HL-60/S4 (cell line): Measurements from ENCODE around the gene LAPTM5.
"Not testable (repeated sequence)": the region's sequence is repeated elsewhere in the genome, so short reads cannot be mapped to it uniquely, and the experiment has no call there.

ENCODE experiments used
- in situ Hi-C: fragments of 300-500 bp; cut with MboI; formaldehyde crosslinking; loops from 2 replicates; pipeline ENCODE4 v1.14.3; 2022; ENCODE audit warnings: low sequenced_read_pairs

The LAPTM5 gene

DNA sequence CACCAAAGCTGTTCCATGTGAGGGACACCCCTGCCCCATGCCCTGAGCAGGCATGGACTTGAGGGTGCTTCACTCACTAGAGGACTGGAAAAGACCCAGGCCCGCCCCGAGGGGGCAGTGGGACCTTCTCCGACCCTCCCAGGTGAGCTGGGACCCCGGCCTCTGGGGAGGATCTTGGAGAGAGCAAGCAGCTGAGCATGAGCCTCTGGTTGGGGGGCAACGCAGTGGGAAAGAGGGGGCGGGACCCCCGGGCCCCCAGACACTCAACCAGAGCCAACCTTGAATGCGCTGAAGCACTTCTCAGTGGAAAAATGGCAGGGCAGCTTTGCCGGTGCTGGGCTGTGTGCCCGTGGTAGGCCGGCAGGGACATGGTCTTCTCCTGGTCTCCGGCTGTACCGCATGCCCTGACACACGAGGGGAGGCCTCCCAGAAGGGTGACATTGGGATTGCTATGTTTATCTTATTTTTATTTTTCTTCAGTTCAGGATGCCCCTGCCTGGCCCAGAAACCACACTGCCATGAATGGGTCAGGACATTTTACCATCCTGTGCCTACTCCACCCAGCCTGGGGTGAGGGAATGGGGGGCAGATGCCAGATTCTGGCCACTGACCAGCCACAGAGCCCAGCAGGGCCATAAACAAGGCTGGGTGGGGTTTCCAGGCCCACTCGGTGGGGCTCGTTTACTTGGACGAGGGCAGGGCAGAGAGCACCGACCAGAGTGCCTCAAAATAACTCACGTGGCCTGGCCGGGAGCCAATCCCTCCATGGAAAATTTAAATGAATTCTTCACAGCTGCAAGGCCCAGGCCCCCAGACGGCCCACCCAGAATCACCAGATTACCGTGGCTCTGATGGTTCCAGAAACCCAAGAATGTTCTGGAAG lies 17.2 kb upstream of the LAPTM5 start:
- in situ Hi-C loops, result no loop called here

DNA sequence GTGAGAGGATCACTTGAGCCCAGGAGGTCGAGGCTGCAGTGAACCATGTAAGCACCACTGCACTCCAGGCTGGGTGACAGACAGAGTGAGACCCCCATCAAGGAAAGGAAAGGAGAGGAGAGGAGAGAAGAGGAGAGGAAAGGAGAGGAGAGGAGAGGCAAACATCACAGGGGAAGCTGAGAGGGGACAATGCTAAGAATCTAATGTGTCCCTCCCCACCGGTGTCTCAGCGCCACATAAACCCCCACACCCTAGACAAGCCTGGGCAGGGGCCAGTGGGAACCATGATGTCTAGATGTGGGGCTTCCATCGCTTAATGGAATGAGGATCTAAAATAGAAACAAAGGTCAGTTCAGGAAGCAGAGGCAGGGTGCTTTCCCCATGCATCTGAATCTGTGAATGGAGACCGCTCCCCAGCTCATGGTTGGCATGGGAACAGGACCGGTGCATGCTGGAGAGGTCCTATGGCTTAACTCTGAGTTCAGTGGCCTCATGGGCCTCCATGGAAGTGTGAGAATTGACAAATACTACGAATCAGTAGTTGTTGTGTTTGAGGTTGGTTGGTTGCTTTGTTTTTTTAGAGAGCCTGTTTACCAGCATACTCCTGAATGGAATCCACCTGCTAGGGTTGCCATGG lies 16.3 kb upstream of the LAPTM5 start:
- in situ Hi-C loops, result no loop called here

DNA sequence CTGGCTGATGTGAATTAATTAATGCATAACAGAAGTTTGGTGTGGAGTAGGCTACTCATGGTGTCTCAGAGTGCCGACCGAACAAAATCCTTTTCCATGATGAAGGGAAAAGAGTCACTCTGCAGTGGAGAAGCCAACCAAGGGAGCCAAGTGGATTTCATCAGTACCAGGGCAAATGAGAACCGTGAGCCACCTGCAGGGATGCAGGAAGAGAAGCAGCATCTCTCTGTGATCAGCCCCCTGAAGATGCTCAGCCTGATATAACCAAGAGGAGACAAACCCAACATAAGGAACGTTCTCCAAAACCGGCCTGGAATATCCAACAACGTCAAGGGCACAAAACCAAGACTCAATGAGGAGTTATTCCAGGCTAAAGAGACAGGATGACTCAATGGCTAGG lies 13.4 kb upstream of the LAPTM5 start:
- in situ Hi-C loops, result no loop called here

DNA sequence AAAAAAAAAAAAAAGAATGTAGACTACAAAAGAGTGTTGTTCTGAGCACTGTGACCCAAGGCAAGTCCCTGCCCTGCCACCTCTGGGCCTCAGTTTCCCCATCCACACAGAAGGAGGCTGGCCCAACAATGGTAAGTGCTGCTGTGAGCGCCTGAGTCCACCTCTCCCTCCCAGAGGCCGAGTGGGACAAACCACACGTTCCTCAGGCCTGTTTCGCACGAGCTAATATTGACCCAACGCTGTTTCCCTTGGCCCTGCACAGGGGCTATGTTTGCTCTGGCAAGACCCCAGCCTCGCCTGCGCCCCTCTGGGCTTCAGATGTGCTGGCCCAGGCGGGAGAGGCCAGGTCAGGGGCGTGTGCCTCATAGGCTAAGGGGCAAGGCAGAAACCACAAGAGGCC lies 12.6 kb upstream of the LAPTM5 start:
- in situ Hi-C loops, result no loop called here

DNA sequence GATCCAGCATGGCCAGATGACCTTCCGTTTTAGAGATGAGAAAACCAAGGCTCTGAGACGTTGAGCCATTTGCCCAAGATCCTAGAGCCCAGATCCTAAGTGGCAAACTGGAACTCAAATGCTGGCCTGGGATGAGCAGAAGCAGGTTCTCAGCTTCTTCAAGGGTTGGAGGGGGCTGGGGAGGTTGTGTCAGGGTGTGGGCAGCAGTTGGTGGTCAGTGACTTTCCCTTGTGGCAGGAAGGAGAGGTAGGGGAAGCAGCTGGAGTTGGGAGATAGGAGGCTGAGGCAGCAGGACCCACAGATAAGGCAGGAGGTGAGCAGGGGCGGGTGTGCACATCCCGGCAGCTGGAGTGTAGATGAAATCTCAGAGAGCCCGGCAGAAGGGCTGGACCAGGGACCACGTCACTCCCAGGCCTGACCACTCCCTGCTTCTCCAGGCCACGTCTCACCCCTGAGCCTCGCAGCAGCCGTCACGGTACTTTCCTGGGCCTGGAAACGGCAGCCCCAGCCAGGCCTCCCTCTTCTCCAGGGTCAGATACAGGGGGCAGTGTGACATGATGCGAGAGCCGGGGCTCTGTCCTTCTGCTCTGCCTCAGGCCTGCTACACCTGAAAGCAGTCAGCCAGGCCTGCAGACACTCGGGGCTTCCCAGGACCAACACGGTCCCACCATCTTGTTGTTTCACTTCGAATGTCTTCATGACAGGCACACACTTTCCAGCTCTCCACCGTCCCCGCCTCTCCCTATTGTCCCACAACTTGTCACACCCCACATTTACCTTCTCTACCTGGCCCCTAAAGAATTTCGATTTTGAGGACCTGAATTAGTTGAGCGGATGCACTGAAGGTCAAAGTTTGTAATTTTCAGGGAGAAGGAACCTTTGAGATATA lies 11.5 kb upstream of the LAPTM5 start:
- in situ Hi-C loops, result no loop called here

DNA sequence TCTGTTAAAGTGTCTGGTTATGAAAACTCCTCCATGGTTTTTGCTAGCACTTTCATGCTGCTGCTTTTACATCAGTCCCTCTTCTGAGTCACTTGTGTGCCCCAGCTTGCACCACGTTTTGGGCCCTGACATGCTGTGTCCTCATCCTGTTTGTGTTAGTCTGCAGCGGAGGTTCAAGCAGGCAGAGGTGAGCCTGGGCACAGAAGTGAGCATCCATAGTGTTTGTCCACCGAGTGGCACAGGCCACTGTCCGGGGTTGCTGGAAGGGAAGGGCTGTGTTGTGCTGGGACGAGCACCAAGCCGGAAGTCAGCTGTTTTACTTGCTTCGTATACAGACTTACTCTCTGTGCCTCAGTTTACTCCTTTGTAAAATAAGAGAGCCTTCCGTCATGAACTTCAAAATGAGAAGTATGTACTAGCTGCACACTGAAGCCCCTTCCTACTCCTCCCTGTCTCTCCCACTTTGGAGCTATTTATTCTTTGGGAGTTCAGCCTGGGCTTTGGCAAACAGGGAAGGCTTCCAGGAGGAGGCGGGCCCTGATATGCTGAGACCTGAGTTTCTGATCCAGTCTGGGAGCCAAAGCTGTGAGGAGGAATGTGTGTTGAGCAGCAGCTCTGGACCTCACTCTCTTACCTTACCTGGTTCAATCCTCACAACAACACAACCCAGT lies 10.7 kb upstream of the LAPTM5 start:
- in situ Hi-C loops, result no loop called here

DNA sequence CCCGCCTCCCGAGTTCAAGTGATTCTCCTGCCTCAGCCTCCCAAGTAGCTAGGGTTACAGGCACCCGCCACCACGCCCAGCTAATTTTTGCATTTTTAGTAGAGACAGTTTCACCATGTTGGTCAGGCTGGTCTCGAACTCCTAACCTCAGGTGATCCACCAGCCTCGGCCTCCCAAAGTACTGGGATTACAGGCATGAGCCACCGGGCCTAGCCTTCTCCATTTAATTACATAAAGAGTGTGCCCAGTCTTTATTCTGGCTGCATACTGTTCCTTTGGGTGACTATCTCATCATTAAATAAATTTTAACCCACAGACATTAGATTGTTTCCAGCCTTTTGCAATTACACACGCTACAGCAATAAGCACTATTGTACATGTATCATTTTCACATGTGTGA lies 9.4 kb upstream of the LAPTM5 start:
- in situ Hi-C loops, result not testable (repeated sequence)

DNA sequence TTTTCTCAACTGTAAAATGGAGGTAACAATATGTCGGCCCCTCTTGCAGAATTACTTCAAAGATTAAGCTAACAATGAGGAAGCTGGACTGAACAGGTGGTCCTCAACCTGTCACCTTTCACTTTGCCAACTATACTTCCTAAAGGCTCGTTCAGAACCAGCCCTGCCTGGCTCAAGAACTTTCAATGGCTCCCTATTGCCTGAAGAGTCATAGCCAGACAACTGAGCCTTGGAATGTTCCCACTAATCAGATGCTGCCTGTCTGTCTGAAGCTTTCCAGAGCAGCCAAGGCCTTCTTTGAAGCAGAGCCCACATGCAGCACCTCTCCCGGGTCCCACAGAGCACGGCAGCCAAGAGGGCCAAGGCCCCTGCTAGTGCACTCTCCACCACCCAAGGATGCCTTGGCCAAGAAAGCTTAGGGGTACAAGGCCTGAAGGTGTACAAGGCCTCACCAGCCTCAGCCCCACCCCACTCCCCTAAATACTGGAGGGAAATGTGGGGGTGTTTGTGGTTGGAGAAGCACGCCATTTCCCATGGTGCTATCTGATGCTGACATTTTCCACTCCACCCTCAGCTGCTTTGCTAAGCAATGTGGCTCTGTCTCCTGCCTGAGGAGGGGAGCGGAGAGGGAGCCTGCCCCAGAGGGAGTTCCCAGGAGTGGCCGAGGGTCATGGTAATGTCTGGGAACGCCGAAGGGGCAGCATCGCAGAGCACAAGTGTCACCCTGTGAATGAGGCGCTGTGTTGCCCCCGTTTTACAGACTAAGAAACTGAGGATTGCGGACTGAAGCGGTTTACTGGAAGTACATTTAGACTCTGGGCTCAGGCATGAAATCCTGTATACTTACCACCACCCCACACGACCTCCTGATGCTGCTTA lies 8.2 kb upstream of the LAPTM5 start:
- in situ Hi-C loops, result no loop called here

DNA sequence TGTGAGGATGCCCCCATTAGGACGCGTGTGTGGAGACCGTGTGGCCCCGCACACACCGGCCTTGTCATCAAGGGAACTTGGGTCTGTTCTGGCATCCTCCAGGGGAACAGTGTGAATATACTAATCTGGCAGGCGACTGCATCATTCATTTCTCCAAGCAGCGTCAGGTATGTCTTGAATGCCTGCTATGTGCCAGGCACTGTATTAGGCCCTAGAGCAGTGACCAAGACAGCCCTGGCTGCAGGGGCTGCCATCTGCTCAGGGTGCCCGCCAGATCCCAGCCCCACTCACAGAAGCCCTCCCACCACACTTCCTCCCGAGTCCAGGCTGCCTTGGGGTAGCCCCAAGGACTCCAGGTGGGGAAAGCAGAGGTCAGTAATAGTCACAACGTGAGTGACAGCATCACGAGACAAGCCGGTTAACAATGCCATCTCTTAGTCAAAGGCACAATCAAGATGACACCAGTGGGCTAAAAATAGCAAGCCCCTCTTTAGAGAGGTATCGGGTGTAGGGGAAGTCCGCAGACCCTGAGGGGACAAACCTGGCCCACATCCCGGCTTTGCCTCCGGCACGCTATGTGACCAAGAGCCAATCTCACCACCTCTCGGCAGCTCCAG lies 7.5 kb upstream of the LAPTM5 start:
- in situ Hi-C loops, result loop anchor here (5.0 kb wide), 1 partner anchor 43 kb away; the partner anchor contains the start of gene MATN1

DNA sequence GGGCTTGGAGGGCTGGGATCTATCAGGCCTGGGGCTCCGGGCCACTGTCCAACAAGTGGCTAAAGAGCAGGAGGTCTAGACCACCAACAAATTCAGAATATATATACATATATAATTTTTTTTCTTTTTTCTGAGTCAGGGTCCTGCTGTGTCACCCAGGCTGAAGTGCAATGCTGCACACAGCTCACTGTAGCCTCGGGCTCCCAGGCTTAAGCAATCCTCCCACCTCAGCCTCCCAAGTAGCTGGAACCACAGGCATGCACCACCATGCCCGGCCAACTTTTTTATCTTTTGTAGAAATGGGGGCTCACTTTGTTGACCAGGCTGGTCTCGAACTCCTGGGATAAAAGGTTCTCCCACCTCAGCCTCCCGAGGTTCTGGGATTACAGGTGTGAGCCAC lies 6.8 kb upstream of the LAPTM5 start:
- in situ Hi-C loops, result loop anchor here (5.0 kb wide), 1 partner anchor 42 kb away; the partner anchor contains the start of gene MATN1

DNA sequence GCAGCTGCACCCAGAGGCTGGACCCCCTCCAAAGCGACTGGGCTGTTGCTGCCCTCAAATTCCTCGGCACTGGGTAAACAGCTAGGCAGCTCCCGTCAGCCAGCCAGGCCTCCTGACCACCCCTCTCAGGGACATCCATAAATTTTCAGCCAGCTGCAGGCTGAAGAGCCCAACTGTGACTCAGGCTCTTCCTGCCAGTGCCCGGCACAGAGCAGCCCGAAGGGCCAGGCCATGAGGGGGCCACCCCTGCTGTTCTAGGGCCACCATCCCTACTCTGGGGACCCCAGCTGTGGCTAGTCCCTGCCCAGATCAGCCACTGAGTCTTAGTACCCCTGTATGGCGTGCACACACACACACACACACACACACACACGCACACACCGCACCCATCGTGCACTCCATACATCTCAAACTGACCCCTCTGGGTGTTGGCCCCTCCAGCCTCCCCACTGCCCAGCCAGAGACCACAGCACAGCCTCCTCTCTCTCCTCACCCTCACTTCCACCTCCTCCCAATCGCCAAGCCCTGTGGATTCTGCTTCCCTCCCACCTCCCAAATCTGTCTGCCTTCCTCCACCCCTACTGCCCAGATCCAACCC lies 6.2 kb upstream of the LAPTM5 start:
- in situ Hi-C loops, result loop anchor here (5.0 kb wide), 1 partner anchor 41 kb away; the partner anchor contains the start of gene MATN1

DNA sequence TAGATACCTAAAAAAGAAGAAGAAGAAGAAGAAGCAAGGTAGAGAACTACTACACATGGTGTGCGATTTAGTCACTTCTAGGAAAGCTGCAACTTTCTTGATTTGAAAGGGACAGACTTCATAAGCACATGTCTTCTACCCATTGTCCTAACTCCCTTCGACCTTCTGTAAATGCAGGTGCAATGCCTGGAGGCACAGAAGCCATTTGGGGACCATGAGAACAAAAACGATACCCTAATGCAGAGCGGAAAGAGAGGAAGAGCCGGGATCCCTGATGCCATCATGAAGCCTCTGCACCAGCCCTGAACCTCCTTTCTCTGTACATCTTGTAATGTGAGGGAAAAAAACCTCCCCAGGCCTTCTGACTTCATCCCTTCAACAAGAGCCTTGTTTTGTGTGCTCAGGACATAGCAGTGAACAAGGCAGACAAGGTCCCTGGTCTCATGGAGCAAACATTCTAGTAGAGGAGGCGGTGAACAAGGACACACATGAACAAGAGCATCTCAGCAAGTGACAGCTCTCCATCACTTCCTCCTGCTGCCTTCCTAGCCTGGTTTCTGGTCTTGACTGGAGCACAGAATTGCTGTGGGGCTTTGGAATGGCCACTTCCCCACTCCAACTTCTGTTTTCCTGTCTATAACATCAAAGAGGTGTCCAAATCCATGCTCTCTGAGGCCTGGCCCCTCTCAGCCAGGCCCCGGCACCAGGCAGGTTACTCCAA lies 5.5 kb upstream of the LAPTM5 start:
- in situ Hi-C loops, result loop anchor here (5.0 kb wide), 1 partner anchor 41 kb away; the partner anchor contains the start of gene MATN1

DNA sequence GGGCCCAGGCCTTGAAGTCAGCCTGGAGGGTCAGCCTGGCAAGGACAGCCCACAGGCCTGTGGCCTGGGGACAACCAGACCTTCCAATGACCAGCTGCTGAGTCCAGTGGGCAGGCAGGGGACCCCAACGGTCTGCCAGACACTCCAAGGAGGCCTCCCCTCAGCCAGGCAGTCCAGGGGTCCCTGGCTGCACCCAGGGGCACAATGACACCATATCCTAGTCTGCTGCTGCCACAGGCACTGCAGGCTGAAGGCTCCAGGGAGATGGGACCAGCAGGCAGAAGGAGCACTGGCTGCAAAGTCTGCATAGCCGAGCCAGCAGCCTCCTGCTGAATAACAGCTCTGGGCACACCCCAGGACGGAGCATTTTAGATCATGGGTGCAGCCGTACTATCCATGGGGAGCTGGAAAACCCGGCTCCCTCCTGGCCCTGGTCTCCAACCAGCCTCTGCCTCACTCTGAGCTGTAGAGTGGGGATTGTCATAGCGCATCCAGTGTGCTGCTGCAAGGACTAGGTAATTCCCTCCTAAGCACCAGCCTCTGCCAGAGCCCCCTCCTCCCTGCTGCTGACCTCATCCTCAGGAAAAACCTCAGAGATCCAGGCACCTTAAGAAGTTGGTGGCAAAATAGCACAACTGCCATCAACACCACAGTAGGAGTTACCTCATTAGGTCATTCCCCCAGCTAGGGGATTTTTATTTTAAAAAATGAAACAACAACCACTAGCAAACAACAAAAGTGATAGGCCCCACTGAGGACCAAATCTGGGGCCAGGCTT lies 4.8 kb upstream of the LAPTM5 start:
- in situ Hi-C loops, result loop anchor here (5.0 kb wide), 1 partner anchor 40 kb away; the partner anchor contains the start of gene MATN1

DNA sequence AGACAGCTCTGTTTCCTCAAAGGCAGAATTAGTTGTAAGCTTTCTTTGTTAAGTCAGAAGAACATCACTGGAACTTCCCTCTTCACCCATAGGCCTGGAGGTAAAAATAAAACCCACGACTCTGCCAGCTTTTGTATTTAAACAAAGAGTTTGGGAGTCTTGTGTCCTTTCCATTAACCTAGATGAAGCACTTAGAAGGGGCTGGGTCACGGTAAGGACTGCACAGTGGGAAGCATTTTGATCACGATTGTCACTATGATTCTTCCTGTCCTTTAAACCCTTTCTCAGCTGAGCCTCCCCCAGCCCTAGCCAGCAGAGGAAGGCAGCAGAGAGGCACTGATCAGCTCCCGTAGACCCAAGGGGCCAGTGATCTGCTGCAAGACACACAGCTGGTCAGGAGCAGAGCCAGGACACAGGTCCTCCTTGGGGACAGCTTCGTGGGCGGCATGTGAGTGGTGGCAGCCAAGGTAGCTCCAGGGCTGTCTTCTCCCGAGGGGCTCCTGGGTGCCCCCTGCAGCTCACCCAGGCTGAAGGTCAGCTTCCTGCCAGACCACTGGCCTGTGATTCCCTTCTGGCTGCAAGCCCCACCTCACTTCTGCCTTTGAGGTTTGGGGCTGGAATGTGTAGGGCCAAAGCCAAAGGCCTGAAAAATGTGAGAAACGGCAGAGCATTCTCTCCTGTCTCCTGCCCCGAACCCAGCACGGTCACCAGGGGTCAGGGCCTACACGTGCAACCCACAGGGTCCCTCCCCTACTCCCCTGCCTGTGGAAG lies 4.0 kb upstream of the LAPTM5 start:
- in situ Hi-C loops, result loop anchor here (5.0 kb wide), 1 partner anchor 39 kb away; the partner anchor contains the start of gene MATN1

DNA sequence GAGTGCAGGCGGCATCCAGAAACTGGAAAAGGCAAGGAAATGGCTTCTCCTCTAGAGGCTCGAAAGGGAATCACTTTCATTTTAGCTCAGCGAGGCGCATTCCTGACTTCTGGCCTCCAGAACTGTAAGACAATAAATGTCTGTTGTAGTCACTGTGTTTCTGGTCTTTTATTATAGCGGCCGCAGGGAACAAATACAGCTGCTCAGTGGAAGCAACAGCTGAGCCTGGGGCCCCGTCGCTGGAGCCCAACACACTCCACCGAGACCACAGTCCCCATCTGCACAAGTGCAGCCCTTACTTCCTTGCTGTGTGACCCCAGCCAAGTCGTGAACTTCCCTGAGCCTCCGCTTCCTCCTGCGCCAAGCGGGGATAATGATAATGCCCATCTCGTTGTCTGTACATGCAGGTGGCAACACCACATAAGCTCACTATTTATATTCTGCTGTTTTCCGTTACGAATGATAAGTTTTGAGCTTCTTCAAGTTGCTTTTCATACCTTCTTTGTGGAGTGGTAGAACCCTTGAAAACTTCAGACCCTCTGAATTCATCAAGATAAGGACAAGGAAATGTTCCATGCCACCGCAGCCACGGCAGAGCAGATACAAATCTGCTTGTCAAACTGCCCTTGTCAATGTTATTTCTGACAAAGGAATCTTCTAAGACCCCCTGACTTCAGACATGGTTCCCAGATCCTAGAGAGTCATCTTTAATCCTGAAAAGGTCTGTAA lies 3.2 kb upstream of the LAPTM5 start:
- in situ Hi-C loops, result loop anchor here (5.0 kb wide), 1 partner anchor 38 kb away; the partner anchor contains the start of gene MATN1
